K562 (cell line): ENCODE measurements around the gene STX1B. TPM values are rescaled to one million over a fixed set of nuclear protein-coding genes. Genes with fewer than 3 reads are reported as not detected.

Experiments
- ATAC-seq: fragments of 200-7000 bp; cut with Tn5 transposase; 3 replicates; pipeline ENCODE4 v1.9.1; 2020; ENCODE audit warnings: moderate library complexity
- BruUV-seq: library from RNA; stranded (reverse); fragments of 400-500 nt; replicated peaks from 2 replicates; lab custom pipeline; 2021; lab: Mats Ljungman, UMichigan
- CTCF ChIA-PET: fragments of 300-600 bp; formaldehyde crosslinking; extraction: SDS; loops from one replicate; lab custom pipeline; 2021; ENCODE audit warnings: low intra/inter-chr PET ratio; lab: Yijun Ruan, JAX
- POLR2A ChIA-PET: fragments of 300-600, 350-650 bp; sonication (Branson Sonifier 250); formaldehyde crosslinking; extraction: SDS; loops from one replicate; lab custom pipeline; 2021; ENCODE audit warnings: antibody characterized with exemption, inconsistent platforms; lab: Yijun Ruan, JAX
- DNase-seq, 4 experiments: peaks; one replicate each; pipeline versions ENCODE4 v3.0.0 to v3.0.0-alpha.2; 2011 to 2018; ENCODE audit warnings: low spot score in 3 of 4, mixed read lengths in 3 of 4; ENCODE audit errors: extremely low read depth in 1 of 4
- FAIRE-seq: peaks from 2 replicates; lab custom pipeline; 2011; peaks lifted over from hg19 to GRCh38; lab: Jason Lieb, UNC
- H2AFZ ChIP-seq: 2 replicates; pipeline ENCODE4 v1.6.0; 2011; ENCODE audit warnings: low read depth, low read length, control low read depth, inconsistent platforms
- H3K27ac ChIP-seq: fragments of 200-600 bp; 3 replicates; pipeline ENCODE4 v1.8.0; 2011; ENCODE audit warnings: low read depth, mild to moderate bottlenecking, control low read depth, inconsistent platforms, low read length, moderate library complexity, mixed read lengths; ENCODE audit errors: extremely low read depth
- H3K27me3 ChIP-seq, 2 experiments: fragments of 300-600 bp in 1 of 2; 2 replicates in 1 of 2; 3 replicates in 1 of 2; pipeline versions ENCODE4 v1.6.0 to v1.8.0; 2011; ENCODE audit warnings: inconsistent platforms in 2 of 2, low read length in 2 of 2, mild to moderate bottlenecking in 1 of 2, mixed read lengths in 1 of 2, moderate library complexity in 1 of 2; ENCODE audit not compliant: control insufficient read depth in 2 of 2, insufficient read depth in 2 of 2
- H3K36me3 ChIP-seq: fragments of 300-600 bp; 3 replicates; pipeline ENCODE4 v1.8.0; 2011; ENCODE audit warnings: mild to moderate bottlenecking, low read length, inconsistent platforms; ENCODE audit not compliant: control insufficient read depth, insufficient read depth
- H3K4me1 ChIP-seq, 2 experiments: fragments of 200-600 bp in 1 of 2; replicated peaks in 1 of 2; 2 replicates in 1 of 2; 3 replicates in 1 of 2; pipeline versions ENCODE4 v1.5.1 to v1.8.0; 2011; ENCODE audit warnings: inconsistent platforms in 2 of 2, low read length in 2 of 2, mild to moderate bottlenecking in 1 of 2, mixed read lengths in 1 of 2, moderate library complexity in 1 of 2; ENCODE audit not compliant: control insufficient read depth in 2 of 2, insufficient read depth in 2 of 2
- H3K4me2 ChIP-seq: 2 replicates; pipeline ENCODE4 v1.6.1; 2011; ENCODE audit warnings: low read length, control low read depth, inconsistent platforms, mixed read lengths; ENCODE audit not compliant: insufficient read depth
- H3K4me3 ChIP-seq: fragments of 200-600 bp; sonication (generic), shearing (Covaris generic); 2 replicates; pipeline ENCODE4 v1.5.1; 2016; ENCODE audit warnings: control low read depth, inconsistent platforms
- H3K79me2 ChIP-seq: fragments of 200-600 bp; 3 replicates; pipeline ENCODE4 v1.8.0; 2011; ENCODE audit warnings: low read length, inconsistent platforms; ENCODE audit not compliant: control insufficient read depth, insufficient read depth
- H3K9ac ChIP-seq, 2 experiments: 2 replicates each; pipeline versions ENCODE4 v1.6.0 to v1.6.1; 2011; ENCODE audit warnings: low read depth in 2 of 2, low read length in 2 of 2, control low read depth in 1 of 2, inconsistent platforms in 1 of 2, mild to moderate bottlenecking in 1 of 2, mixed read lengths in 1 of 2; ENCODE audit not compliant: insufficient read depth in 1 of 2
- H3K9me1 ChIP-seq: one replicate; pipeline ENCODE4 v1.6.0; 2011; ENCODE audit warnings: inconsistent platforms, mild to moderate bottlenecking, low read length, moderate library complexity; ENCODE audit not compliant: control insufficient read depth, insufficient read depth
- H3K9me3 ChIP-seq: replicated peaks from 2 replicates; pipeline ENCODE4 v1.5.1; 2011; ENCODE audit warnings: low read depth, low read length, inconsistent platforms; ENCODE audit not compliant: control insufficient read depth, insufficient read depth
- H4K20me1 ChIP-seq: replicated peaks from 2 replicates; pipeline ENCODE4 v1.6.1; 2011; ENCODE audit warnings: low read length, inconsistent platforms, mixed read lengths; ENCODE audit not compliant: control insufficient read depth, insufficient read depth
- ARID2 ChIP-seq: fragments of 450-650 bp; IDR thresholded peaks from 2 replicates; pipeline ENCODE4 v1.6.1; 2017; ENCODE audit warnings: antibody characterized with exemption, mild to moderate bottlenecking
- ESRRB ChIP-seq: fragments of 250-450 bp; sonication (Bioruptor Pico); IDR thresholded peaks from 2 replicates; pipeline ENCODE4 v1.5.0; 2020; ENCODE audit warnings: mild to moderate bottlenecking, moderate library complexity, borderline replicate concordance
- POLR2G ChIP-seq: fragments of 200-400 bp; formaldehyde crosslinking; IDR thresholded peaks from 2 replicates; pipeline ENCODE4 v1.6.1; 2017; ENCODE audit warnings: low read depth, mild to moderate bottlenecking, antibody characterized with exemption, low read length, moderate library complexity
- RBFOX2 ChIP-seq: fragments of 200-400 bp; formaldehyde crosslinking; IDR thresholded peaks from 2 replicates; pipeline ENCODE4 v1.6.1; 2017; ENCODE audit warnings: low read depth, mild to moderate bottlenecking, low read length, moderate library complexity
- SMARCA5 ChIP-seq: fragments of 450-650 bp; IDR thresholded peaks from 2 replicates; pipeline ENCODE4 v1.6.1; 2016
- WGBS: fragments of 100-300 bp; shearing (Covaris generic); methylation state at CpG from one replicate; pipeline ENCODE4 v1.1.6; 2016; ENCODE audit warnings: low coverage, mixed read lengths; ENCODE audit not compliant: insufficient coverage; ENCODE audit errors: missing lambda C conversion rate; 5-methylcytosine and 5-hydroxymethylcytosine counted together
- in situ Hi-C: fragments of 300-500 bp; cut with MboI; formaldehyde crosslinking; loops from 4 replicates; pipeline ENCODE4 v1.15.0; 2018; ENCODE audit warnings: inconsistent platforms, mixed read lengths
- intact Hi-C: fragments of 100-400 bp; cut with micrococcal nuclease; formaldehyde crosslinking; loops from 2 replicates; pipeline ENCODE4 v1.14.2; 2022
- polyA plus RNA-seq, 8 experiments: library from polyadenylated mRNA; depleted of rRNA in 4 of 8; stranded (reverse) in 5 of 8; unstranded in 3 of 8; fragments of >200 nt; fragmentation: Nextera tagmentation in 2 of 8; fragmentation: Illumina TruSeq in 1 of 8; extraction: Ambion mirVana in 2 of 8; extraction: Trizol in 1 of 8; gene quantifications; 2 replicates each; pipeline versions ENCODE4 v1.2.1 to v1.2.3, GENCODE V29; 2011 to 2014; ENCODE audit warnings: inconsistent platforms in 1 of 8, missing spikeins in 1 of 8
- total RNA-seq, 7 experiments: library from RNA; depleted of rRNA in 6 of 7; stranded (reverse); fragments of >200 nt in 6 of 7; fragmentation: Illumina TruSeq in 2 of 7; extraction: Trizol in 2 of 7; gene quantifications; 2 replicates each; pipeline versions ENCODE4 v1.2.1 to v1.2.3, GENCODE V29; 2011 to 2021; ENCODE audit warnings: low replicate concordance in 1 of 7

STX1B gene
- total and polyA plus RNA-seq, 9 of the 15 experiments (the other 6 are each of a cell fraction or from before 2014, with no cell fraction given) = 0.07 to 2.5 (median 0.86) TPM

DNA sequence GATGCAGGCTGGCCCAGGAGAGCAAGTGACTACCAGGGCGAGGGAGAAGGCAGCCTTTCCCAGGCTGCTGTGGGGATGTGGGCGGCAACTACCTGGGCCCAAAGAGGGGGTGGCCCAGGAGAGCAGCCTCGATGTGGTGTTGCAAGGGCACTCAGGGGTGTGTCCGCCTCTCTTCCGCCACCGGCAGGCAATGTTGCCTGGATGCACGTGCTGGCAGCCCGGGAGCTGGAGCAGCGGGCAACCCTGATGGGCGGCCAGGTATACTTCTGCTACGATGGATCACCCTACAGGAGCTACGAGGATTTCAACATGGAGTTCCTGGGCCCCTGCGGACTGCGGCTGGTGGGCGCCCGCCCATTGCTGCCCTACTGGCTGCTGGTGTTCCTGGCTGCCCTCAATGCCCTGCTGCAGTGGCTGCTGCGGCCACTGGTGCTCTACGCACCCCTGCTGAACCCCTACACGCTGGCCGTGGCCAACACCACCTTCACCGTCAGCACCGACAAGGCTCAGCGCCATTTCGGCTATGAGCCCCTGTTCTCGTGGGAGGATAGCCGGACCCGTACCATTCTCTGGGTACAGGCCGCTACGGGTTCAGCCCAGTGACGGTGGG, 22.8 kb downstream of the STX1B start:
- ATAC-seq = no peak
- intact Hi-C loops (loop anchor here (10.0 kb wide), 2 partner anchors 157 to 307 kb away; no protein-coding TSS in a partner anchor), in situ Hi-C loops (loop anchor here (10.0 to 25.0 kb wide), 2 partner anchors 307 to 450 kb away; partner anchors contain the start of genes COX6A2 and ZNF843)
- Histone ChIP-seq H3K36me3 (peaks cover 41% of the 10 kb centered on the region; the same call in 1 of the 3 replicates), H3K79me2 (peaks cover 15% of the 10 kb centered on the region), H3K4me2 (no peak overlapping the region), H3K9ac (peak overlapping the region in 1 of 2 experiments; percentile 18; a peak in 1 of 4 replicates), H3K4me3 (no peak overlapping the region), H2AFZ (no peak overlapping the region), H4K20me1 (no peaks in the 10 kb centered on the region; the same call in none of the 2 replicates), H3K9me1 (peaks cover 2% of the 10 kb centered on the region), H3K9me3 (no peaks in the 10 kb centered on the region), H3K27me3 (no peaks in the 10 kb centered on the region), H3K4me1 (peaks cover 15 to 74% of the 10 kb centered on the region in 2 experiments), H3K27ac (no peak overlapping the region)
- ChIA-PET POLR2A (interaction anchor here (0.7 to 1.0 kb wide), 3 partner anchors 10 to 461 kb away, joined by 3 read pairs; no protein-coding TSS in a partner anchor), CTCF (no interaction called here)
- 95% methylated on average over 22 of the region's 30 CpGs for WGBS
- no peak for DNase-seq
- BruUV-seq = no TSS peak
- TF ChIP-seq SMARCA5 (no peak), POLR2G (peak; percentile 18; the same call in 1 of the 2 replicates), ARID2 (no peak), RBFOX2 (peak; percentile 47; the same call in 1 of the 2 replicates), ESRRB (no peak)
- FAIRE-seq = no peak
